ENCODE results near the gene MMP14.

The MMP14 gene

DNA sequence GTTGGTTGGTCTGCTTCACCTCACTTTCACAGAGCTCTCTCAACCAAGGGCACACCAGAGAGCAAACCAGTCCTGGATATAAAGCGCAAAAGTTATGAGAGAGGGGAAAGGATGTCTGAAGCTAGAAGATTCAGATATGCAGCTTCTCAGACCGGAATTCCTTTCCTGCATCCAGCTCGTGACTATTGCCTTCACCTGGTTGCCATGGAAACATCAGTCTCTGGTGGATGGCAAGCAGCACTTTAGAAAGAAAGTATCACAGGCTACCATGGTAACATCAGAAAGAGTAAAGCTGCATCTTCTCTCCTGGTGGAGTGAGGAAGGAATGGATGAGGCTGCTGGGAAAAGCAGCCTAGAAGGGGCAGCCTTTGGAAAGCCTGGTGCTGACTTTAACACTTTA is 60.4 kb downstream of the MMP14 start:
- no peak overlapping the region for H3K4me3 ChIP-seq (ENCODE audit: low read depth, low read length)
- no peak for DNase-seq (ENCODE audit: low read depth)
- TF ChIP-seq CTCF (conservative IDR thresholded peaks at IDR 0.05; ENCODE audit: low read depth, low read length), result no peak

GRCh38 chr14:22897357-22897756 is 61.0 kb downstream of the MMP14 start:
- TF ChIP-seq CTCF (conservative IDR thresholded peaks at IDR 0.05; ENCODE audit: low read depth, low read length), result no peak
- no peak overlapping the region for H3K4me3 ChIP-seq (ENCODE audit: low read depth, low read length)
- DNase-seq (ENCODE audit: low read depth), result no peak

Data from choroid plexus epithelial cell (primary cell).